ENCODE measurements around the gene TTC38.

- no peak for TF ChIP-seq CTCF (IDR thresholded peaks at IDR 0.05; ENCODE audit: low read depth, low read length, poor library complexity, severe bottlenecking)
- no peak for TF ChIP-seq EZH2phosphoT487 (IDR thresholded peaks at IDR 0.05; ENCODE audit: borderline replicate concordance, low read length)
Observed at GRCh38 chr22:46329616-46330015, 61.8 kb downstream of the TTC38 start.
